B cell (primary cell): ENCODE data around the gene DOCK8.

Source experiments
- EZH2 ChIP-seq: IDR thresholded peaks from 2 replicates; pipeline ENCODE4 v1.6.1; 2012; ENCODE audit warnings: borderline replicate concordance, low read depth, mild to moderate bottlenecking, moderate library complexity, low read length; ENCODE audit not compliant: insufficient read depth, poor library complexity, severe bottlenecking
- TF ChIP-seq, protein P1 (sequence below): fragments of 200-600 bp; IDR thresholded peaks from one replicate; pipeline ENCODE4 v1.8.0; 2022; ENCODE audit warnings: antibody characterized with exemption, mild to moderate bottlenecking

DNA sequence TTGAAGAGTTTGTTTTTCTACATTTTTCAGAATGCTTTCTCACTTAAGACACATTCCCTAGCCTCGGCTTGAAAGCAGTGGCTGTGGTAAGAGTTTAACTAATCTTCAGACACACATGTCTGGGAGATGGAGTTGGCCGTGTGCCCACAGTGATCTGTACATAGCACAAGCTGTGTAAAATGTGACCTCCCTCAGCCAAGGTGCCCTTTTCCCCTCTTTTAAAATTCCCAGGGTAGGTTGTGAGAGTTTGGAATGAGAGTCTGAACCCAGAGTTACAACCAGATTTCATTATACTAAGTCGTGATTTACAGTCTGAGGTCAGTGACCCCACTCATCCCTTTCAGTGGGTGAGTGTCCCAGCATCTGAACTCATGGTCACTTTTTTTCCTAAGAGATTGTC lies 230.4 kb downstream of the DOCK8 start:
- TF ChIP-seq, protein P1, sequence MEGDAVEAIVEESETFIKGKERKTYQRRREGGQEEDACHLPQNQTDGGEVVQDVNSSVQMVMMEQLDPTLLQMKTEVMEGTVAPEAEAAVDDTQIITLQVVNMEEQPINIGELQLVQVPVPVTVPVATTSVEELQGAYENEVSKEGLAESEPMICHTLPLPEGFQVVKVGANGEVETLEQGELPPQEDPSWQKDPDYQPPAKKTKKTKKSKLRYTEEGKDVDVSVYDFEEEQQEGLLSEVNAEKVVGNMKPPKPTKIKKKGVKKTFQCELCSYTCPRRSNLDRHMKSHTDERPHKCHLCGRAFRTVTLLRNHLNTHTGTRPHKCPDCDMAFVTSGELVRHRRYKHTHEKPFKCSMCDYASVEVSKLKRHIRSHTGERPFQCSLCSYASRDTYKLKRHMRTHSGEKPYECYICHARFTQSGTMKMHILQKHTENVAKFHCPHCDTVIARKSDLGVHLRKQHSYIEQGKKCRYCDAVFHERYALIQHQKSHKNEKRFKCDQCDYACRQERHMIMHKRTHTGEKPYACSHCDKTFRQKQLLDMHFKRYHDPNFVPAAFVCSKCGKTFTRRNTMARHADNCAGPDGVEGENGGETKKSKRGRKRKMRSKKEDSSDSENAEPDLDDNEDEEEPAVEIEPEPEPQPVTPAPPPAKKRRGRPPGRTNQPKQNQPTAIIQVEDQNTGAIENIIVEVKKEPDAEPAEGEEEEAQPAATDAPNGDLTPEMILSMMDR: no peak
- TF ChIP-seq EZH2: no peak
